GM18867 (cell line): ENCODE measurements around the gene STOML1.
"Not testable (repeated sequence)": the region's sequence is repeated elsewhere in the genome, so short reads cannot be mapped to it uniquely, and the experiment has no call there.

Experiments used
- ATAC-seq: cut with Tn5 transposase; IDR thresholded peaks from one replicate; pipeline ENCODE4 v1.9.1; 2021; ENCODE audit warnings: mild to moderate bottlenecking, moderate library complexity; ENCODE audit not compliant: unreplicated experiment

Gene STOML1

DNA sequence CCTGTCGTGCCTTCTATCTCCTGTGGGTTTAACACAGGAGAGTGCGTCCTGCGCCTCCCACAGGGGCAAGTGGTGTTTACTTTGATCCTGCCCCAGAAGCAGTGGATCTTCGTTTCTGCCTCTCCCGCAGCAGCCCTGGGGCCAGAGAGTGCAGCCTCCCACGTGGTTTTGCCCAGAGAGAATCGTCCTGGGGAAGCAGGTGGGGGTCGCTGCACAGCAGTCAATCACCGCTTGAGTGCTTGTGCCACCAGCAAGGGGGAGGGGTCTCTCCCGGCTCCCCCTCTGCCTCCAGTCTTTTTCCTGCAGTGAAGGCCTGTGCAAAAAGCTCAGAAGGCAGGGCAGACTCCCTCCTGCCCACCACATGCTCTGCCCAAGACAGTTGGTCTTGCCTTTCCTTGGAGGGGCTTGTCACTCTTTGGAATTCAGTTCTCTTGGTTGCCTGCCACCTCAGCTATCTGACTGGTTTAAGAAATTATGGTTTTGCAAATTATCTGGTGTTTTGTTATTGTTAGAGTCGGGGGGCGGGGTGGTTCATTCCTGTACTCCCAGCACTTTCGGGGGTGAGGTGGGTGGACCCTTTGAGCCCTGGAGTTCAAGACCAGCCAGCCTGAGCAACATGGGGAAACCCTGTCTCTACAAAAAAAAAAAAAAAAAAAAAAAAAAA is 26.9 kb downstream of the STOML1 start:
- ATAC-seq, result peak; percentile 27

DNA sequence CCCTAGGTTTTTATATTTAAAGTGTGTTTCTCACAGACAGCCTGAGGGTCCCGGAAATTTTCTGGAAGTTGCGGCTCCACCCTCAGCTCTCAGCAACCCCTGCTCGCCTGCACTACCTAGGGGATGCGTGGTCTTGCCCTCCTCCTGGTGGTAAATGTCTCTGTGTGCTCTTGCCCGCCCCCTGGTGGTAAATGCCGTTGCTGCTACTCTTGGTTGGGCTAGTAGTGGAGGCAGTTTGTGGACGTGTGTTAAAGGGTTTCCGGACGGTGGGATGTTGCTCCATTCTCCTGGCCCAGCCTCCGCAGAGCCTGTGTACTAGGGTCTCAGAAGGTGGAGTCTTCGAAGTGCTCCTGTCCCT is 27.4 kb downstream of the STOML1 start:
- peak; percentile 70 for ATAC-seq

DNA sequence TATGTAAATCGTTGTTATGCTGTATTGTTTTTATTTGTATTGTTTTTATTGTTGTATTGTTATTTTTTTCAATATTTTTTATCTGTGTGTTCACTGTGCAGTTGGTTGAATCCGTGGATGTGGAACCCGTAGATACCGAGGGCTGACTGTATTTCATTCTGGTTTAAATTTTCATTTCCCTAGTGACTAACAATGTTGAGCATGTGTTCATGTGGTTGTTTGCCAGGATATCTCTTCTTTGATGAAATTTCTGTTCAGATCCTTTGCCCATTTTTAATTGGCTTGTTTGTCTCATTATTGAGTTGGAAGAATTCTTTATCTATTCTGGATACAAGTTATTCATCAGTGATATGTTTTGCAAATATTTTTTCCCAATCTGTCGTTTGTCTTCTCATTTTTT is 29.7 kb downstream of the STOML1 start:
- ATAC-seq, result no peak

DNA sequence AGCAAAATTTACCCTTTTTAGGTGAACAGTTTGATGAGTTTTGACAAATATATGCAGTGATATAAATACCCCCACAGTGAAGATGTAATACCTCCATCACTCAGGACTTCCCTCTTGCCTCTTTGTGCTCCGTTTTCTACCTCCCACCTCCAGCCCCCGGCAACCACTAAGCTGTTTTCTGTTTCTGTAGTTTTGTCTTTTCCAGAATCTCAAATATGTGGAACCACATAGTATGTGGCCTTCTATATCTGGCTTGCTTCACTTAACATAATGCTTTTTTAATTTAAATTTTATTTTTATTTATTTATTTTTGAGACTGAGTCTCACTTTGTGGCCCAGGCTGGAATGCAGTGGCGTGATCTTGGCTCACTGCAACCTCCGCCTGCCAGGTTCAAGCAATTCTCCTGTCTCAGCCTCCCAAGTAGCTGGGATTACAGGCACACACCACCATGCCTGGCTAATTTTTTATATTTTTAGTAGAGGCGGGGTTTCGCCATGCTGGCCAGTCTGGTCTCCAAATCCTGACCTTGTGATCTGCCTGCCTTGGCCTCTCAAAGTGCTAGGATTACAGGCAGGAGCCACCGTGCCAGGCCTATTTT is 31.5 kb downstream of the STOML1 start:
- not testable (repeated sequence) for ATAC-seq

DNA sequence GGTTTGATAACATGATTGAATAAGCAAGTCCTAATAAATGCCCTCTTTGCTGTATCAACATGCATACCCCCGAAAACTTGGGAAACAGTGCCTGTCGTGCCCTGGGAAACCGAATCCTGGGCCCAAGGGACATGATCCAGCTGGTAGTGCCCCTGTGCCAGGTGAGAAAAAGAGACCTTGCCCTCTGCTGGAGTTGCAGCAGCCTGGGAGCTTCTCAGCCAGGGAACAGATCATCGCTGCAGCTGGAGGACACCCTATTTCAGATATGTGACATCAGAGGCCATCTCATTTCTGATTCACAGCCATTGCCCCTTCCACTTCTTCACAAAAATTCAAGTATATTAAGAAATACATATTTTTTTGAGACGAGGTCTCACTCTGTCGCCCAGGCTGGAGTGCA is 32.3 kb downstream of the STOML1 start:
- ATAC-seq, result no peak

DNA sequence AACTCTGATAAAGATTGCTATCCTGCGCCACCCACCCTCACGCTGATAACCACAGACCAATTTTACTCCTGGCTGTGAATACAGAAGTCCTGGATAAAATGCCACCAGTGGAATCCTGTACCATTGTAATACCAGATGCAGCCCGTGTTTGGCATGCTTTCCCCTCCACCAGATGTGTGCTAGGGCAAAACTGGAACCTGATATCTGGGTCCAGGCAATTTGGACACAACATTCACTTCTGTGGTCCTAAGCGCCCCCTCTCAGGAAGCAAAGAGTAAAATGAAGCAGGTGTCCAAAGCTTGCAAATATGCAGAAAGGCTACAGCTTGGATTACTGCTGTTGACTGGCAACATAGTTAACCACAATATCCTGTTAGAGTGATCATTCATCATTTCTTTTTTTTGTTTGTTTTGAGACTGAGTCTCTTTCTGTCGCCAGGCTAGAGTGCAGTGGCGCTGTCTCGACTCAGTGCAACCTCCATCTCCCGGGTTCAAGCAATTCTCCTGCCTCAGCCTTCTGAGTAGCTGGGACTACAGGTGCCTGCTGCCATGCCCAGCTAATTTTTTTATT is 33.0 kb downstream of the STOML1 start:
- ATAC-seq, result no peak

DNA sequence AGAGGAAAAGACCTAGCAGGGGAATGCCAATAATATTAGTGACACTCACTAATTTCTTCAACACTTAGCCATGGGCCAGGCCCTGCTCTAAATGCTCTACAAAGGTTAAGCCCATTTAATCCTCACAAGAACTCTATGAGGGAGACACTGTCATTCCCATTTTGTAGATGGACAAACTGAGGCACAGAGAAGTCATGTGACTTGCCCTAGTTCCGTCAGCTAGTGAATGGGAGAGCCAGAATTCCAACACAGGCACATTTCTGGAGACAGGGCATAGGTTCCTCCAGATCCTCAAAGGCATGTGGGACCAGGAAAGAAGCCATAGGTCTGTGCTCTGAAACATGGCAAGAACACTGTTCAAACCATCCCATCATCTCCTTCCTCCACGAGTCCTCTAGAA is 34.3 kb downstream of the STOML1 start:
- ATAC-seq, result no peak

DNA sequence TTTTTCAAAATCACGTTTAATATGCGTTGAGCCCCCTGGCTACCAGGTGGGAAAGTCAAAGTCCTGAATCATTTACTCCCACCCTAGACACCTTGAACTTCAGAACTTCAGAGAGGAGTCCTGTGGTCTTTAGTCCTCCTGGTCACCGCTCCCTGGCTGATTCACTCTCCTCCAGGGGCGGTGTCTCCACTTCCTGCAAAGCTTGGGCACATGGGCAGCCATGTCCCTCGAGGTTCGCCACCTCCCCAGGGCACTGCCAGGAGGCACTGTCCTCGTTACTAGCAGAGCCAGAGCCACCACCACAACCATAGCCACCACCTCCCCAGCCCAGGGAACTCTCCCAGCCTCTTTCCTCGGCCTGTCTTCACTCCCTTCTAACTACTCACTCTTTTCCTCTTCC is 34.8 kb downstream of the STOML1 start:
- no peak for ATAC-seq

DNA sequence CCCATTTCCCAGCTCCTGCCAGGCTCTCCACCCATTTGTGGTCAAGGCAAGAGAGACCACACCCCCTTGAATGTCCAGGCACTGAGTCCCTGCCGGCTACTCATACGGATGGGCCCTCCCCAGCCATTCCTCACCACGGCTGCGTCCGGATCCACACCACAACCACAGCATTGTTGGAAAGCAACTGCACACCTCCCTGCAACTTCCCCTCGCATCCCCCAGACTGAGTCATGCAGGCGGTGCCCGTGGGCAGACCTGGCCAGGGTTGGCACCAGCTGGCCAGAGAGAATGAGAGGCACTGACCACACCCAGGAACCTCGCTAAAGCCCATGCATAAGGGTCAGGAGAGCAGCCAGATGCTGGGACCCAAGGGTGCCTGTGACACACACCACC is 35.4 kb downstream of the STOML1 start:
- no peak for ATAC-seq

DNA sequence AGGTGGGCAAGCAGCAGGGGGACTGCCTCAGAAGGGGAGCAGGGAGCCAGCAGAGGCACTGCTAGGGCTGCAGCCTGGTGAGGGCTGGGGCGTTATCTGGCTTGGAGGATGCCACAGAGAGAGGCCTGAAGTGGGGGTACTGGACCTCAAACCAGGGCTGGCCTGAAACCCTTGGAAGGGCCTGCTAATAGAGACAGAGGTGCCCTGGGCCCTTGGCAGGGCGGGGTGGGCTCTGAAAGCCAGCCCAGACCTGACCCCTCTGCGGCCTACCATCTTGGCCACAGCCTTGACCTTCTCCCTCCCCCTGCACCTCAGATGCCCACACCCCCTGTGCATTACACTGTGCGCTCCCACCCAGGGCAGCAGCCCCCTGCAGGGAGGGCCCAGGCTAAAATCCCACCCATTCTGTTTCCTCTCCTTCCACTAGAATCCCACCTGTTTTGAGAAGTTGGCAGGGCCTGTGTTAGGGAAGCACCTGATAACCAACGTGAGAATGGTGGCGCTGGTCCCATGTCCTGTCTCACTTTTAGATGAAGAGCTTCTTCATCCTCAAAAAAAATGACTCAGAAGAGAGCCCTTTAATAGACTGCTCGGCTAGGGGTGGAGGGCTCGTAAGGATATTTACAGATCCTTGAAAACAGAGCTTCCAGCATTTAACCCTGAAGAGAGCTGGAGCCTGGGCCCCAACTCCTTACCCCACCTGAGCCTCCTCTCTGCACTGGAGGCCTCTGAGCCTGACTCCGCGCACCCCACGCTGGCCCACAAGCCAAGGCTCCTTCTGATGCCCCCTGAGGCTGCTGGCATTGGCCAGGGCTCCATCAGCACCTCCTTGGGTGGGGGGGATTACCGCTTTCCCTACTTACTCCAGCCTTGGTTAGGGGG is 36.0 kb downstream of the STOML1 start:
- no peak for ATAC-seq

DNA sequence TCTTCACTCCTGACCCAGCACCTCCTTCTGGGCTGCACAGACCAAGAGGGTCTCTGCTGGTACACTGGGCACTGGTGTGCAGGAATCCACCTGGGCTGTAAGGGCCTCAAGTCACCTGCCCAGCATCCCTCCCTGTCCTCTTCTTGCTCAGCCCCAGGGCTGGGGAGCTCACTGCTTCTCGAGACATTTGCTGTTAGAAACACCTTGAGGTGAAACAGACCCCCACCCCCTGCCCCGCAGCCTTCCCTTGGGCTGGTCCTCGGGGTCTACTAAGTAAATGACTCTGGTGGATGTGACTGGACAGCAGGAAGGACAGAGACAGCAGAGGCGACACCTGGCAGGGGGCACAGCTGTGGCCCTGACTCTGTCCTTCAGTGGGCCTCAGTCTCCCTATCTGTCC is 36.8 kb downstream of the STOML1 start:
- no peak for ATAC-seq

DNA sequence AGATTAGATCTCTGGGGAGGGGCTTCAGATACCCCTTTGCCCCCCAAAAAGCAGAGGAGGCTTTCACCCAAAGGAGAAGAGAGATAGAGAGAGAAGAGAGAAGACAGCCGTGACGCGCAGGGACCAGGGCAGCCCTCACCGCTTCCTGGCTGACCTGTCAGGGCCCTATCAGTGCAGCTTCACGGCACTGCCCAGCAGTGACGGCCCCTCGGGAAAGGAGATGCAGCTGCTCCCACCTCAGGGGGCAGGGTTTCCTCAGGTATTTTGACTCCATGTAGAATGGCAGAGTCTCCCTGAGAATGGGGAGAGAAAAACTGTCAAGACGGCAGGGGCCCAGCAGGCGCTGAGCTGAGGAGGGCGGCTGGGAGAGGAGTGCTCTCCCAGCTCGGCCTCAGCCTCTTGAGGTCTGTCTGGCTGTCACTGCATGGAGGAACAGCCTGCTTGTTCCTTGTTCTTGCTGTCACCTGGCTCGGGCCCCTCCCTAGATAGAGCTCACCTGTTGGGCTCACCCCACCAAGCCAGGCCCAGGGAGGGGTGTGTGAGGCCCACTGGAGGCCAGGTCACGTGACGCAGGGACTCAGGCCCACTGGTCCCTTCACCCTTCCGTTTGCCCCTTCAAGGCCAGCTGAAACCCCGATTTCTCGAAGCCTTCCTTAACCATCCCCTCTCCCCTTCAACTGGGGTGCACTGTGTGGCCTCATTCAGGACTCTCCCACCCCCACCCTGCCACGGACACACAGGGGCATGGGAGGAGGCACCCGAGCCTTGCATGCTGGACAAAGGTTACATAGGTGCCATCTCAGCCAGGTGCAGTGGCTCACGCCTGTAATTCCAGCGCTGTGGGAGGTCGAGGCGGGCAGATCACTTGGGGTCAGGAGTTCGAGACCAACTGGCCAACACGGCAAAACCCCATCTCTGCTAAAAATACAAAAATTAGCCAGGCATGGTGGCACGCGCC is 37.6 kb downstream of the STOML1 start:
- ATAC-seq, result no peak

DNA sequence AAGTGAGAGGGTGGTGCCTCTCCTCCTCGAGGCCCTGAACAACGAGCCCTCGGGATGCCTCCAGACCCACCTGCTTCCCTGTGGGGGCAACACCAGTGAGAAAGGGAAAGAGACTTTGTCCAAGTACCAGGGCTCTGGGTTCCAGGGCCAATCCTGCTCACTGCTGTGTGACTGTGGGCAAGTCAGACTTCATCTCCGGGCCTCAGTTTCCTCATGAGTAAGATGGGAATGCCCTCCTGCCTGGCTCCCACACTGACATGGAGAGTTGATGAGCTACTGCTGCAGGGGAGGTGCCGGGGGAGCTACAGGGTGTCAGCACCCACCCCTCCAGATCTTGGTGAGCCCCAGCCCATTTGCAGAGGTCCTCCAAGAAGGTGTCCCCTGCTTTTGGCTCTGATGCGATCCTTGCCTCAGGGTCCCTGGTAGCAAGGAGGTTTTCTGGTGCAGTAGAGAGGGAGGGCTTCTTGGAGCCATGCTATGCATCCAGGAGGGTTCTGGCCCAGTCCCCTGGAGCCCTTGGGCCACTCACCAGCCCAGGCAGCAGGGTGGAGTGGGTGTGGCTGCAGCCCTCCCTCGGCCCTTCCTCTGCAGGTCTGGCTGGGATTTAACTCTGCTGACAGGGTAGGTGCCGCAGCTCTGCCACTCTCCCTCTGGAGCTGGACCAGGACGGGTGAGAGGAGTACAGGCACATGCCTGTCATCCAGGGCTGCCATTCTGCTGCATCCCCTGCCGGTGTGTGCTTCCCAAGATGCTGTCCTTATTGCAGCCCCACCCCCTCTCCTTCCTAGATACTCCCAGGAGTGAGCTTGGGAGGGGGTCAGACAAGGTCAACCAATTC is 39.0 kb downstream of the STOML1 start:
- ATAC-seq, result no peak

DNA sequence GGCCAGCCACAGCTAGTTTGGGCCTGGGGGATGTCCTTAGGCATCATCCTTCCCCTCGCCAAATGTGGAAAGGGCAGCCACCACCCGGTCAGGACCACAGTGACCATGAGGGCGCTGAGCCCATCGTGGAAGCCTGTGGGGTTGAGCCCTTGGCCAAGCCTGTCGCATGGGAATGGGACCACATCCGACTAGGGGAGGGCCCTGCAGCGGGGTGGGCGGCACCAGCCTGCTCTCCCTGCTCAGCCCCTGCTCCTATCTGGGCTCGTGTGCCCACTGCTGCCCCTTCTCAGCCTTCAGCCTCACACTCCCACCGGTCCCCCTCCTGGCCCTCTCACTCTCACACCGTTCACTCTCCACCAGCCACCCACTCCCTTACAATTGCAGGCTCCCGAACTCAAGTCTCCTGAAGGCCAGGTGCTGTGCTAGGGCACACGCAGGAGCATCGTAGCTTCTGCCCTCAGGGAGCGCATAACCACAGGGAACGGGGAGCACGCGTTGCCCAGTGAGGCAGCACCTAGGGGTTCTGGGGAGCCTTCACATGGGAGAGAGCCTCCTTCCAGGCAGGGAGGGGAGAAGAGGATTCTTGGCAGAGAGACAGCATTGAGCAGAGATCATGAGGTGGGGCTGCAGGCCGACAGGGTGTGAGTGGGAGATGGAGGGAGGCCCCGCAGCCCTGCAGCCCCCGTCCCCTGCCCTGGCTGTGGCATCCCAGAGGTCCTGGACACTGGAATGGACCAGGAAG is 39.8 kb downstream of the STOML1 start:
- ATAC-seq, result no peak

DNA sequence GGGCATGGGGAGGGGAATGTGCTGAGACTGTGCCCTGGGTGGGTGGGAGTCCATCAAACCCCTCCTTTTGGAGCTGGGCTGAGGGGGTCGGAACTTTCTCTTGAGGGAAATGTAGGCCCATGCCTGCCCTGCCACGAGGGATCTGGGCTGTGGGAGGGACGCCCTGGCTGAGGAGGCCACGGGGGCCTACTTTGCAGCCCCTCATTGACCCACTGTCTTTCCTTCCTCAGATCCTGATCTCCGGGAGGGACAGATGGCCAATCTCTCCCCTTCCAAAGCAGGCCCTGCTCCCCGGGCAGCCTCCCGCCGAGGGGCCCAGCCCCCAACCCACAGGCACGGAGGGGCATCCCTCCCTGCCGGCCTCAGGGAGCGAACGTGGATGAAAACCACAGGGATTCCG is 40.5 kb downstream of the STOML1 start:
- no peak for ATAC-seq

DNA sequence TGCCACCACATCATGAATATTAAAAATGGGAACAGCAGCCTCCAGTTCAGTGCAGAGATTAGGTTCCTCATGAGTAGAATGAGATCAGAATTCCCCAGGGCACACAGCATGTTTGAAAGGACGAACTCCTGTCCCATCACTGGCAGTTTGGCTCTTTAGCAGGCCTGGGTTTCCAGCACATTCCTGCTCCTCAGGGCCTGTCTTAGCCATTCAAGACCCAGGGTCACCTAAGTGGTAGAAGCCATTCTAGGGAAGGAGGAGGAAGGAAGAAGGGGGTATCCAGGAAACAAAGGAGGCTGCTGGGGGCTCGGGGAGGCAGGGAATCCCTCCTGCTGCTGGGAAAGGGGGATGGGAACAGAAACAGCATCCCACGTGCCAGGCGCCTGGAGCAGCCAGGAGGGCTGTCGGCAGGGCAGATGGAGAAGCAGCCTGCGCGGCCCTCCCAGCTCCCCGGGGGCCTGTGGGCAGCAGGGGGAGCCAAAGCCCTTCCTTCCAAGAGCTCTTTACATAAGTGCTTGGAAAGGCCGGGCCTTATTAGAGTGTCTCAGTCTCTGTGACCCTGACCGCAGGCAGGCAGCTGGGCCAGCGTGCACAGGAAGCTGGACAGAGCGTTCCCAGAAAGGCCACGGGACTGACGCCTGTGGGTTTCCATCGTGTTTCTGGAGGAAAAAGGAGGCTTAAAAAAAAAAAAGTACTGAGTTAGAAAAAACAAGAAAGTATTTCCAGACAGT is 41.1 kb downstream of the STOML1 start:
- ATAC-seq, result no peak

DNA sequence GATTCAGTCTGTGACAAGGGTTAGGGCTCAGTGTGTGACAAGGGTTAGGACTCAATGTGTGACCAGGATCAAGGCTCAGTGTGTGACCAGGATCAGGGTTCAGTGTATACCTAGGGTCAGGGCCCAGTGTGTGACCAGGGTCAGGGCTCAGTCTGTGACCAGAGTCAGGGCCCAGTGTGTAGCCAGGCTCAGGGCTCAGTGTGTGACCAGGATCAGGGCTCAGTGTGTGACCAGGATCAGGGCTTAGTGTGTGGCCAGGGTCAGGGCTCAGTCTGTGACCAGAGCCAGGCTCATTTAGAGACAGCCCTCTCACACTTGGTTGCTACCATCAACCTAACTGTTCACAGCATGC is 41.6 kb downstream of the STOML1 start:
- ATAC-seq, result no peak

DNA sequence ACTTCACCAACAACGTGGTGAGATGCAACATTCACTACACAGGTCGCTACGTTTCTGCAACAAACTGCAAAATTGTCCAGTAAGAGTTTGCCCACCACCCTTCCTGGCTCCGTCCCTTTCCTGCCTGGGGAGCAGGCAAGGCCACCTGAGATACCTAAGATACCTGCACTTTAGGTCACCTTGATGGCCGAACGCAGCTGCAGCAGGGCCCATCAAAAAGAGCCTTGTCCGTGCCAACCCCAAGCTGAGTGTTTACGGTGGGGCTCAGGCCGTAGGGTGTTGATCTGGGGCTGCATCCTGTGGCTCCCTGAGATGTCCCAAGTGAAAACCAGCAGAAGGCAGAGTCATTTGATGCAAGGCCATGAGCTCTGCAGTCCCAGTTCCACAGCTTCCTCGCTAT is 42.6 kb downstream of the STOML1 start:
- ATAC-seq, result no peak

DNA sequence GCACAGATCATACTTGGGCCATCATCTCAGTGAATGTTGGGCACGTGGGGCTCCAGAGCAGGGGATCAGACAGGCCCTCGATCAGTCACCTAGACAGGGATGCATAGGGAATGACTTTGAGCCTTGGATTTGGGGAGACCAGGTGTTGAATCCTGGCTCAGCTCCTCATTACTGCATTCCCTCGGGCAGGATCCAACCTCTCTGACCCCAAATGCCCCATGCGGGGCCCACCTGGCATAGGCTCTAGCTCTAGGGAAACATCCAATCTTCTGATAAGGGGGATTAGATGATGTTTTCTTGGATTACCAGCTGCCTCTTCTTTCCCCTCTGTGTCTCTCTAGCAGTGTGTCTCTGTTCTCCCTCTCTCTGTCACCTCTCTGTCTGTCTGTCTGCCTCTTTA is 43.1 kb downstream of the STOML1 start:
- no peak for ATAC-seq
